SW 1271 (cell line): ENCODE results near the gene CAPN3.
"Not testable (repeated sequence)": the region's sequence is repeated elsewhere in the genome, so short reads cannot be mapped to it uniquely, and the experiment has no call there.

Experiments used
- DNase-seq, 2 experiments: peaks; one replicate each; lab custom pipeline; 2025; lab: John Stamatoyannopoulos, UW

CAPN3 gene

DNA sequence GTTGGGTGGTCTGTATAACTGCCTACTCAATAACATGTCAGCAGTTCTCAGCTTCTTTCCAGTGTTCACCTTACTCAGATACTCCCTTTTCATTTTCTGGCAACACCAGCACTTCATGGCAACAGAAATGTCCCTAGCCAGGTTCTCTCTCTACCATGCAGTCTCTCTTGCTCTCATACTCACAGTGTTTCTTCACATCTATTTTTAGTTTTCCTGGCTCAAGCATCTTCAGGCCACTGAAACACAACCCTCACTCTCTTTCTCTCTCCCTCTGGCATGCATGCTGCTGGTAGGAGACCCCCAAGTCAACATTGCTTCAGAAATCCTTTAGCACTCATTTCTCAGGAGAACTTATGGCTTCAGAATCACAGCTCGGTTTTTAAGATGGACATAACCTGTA, at the start of gene CAPN3:
Gene CAPN3, plus strand, starts transcription at position 253 of the 400 bp plus-strand sequence. CDS start 305 bp downstream, outside the sequence.
- no peak for DNase-seq

DNA sequence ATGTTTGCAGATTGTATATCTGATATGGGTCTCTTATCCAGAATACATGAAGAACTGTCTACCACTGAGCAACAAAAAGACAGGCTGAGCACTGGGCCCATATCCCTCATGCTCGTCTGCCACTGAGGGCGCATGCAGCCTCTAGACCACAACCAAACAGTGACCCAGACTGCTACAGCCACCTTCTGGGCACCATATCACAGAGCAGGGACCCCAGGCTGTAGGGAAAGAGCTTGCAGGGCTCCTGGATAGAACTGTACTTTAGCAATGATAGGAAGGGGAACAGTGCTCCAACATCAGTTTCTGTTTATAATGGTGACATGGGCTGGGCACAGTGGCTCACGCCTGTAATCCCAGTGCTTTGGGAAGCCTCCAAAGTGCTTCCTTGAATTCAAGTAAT, 45.8 kb upstream of the CAPN3 start:
- DNase-seq, result no peak

GRCh38 chr15:42314818-42315217, 44.5 kb upstream of the CAPN3 start:
- no peak for DNase-seq

DNA sequence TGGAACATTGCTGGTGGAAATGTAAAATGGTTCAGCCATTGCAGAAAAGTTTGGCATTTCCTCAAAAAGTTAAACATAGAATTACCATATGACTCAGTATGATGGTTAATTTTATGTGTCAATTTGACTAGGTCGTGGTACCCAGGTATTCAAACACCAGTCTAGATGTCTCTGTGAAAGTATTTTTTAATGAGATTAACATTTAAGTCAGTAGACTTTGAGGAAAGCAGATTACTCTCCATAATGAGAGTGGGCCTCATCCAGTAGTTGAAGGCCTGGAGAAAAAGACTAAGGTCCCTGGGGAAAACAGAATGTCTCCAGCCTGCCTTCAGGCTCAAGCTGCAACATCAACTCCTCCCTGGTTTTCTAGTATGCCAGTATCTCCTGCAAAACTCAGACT, 43.8 kb upstream of the CAPN3 start:
- DNase-seq, result no peak

DNA sequence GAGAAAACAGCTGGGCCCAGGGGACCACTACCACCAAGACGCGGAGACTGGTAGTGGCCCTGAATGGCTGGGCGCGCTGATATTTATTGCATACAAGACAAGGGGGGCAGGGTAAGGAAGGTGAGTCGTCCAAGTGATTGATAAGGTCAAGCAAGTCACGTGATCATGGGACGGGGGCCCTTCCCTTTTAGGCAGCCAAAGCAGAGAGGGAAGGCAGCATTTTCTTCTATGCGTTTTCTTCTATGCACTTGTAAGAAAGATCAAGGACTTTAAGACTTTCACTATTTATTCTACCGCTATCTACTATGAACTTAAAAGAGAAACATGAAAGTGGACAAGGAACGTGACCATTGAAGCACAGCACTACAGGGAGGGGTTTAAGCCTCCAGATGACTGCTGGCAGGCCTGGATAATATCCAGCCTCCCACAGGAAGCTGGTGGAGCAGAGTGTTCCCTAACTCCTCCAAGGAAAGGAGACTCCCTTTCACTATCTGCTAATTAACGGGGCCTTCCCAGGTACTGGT, 43.0 kb upstream of the CAPN3 start:
- DNase-seq, result not testable (repeated sequence)

- no peak for DNase-seq
These were observed 40.1 kb upstream of the CAPN3 start for GRCh38 chr15:42319206-42319605.

GRCh38 chr15:42324308-42324707, 35.0 kb upstream of the CAPN3 start:
- DNase-seq, result no peak

GRCh38 chr15:42329161-42329560, 30.1 kb upstream of the CAPN3 start:
- DNase-seq, result no peak

DNA sequence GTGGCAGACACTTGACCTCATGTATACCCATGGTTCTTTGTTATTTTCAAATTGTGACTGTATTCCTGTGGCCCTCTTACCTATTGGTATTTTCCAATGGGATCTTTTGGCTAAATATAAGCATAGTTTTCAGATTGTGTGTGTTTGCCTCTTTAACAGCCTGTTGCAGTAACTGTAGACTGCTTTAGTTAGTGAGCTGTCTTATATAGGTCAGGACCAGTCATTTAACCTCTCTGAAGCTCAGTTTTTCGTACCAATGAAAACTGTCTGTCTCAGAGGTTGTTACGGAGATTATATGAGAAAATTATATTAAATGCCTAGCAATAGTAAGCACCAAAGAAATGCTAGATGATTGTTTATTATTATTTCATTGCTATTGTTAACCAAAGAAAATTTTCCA, 29.3 kb upstream of the CAPN3 start:
- DNase-seq, result no peak

DNA sequence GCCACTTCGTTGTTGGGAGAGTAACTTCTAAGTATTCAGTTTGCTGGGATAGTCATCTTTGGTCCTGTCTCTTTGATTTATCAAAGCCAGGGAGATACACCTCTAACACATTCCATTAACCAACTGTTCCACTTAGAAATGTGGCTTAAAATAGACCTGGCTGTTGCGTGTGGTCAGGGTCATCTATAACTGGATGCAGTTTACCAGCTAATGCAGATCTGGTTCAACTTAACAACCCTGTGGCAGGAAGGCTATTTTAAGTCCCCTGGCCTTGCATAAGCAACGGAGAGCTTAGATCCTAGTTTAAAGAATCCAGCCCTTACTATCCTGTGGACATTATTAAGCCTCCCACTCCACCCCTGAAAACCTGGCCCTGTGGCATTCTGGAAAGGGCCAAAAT, 28.1 kb upstream of the CAPN3 start:
- no peak for DNase-seq

GRCh38 chr15:42332331-42332730, 27.0 kb upstream of the CAPN3 start:
- DNase-seq, result no peak

- no peak for DNase-seq
These were observed 24.2 kb upstream of the CAPN3 start for GRCh38 chr15:42335074-42335473.

DNA sequence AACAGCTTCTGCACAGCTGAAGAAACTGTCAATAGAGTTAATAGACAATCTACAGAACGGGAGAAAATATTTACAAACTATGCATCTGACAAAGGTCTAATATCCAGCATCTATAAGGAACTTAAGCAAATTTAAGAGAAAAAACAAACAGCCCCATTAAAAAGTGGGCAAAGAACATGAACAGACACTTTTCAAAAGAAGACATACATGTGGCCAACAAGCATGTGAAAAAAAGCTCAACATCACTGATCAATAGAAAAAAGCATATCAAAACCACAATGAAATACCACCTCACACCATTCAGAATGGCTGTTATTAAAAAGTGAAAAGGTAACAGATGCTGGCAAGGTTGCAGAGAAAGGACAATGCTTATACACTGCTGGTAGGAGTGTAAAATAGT, 22.7 kb upstream of the CAPN3 start:
- not testable (repeated sequence) for DNase-seq

GRCh38 chr15:42337104-42337503, 22.2 kb upstream of the CAPN3 start:
- not testable (repeated sequence) for DNase-seq

DNA sequence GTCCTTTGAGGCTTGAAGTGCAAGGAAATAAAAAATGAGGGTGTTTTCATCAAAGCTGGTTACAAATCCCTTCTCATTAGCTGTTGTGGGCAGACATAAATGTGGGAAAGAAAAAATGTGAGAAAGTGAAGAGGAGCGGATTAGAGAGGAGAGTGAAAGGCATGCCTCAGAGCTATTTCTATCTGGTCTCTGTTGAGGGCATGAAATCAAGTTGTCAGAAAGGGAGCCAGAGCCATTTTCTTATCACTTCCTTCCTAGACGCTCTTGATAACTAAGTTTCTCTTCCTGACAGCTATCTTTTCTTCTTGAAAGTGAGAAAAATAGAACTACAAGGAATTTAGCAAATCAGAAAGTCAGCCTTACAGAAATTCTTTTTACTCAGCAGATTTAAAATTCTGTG, 20.8 kb upstream of the CAPN3 start:
- DNase-seq, result no peak

- DNase-seq, result no peak
These were observed 15.6 kb upstream of the CAPN3 start for GRCh38 chr15:42343596-42344232.

- no peak for DNase-seq
These were observed 14.5 kb upstream of the CAPN3 start for GRCh38 chr15:42344763-42345162.

- DNase-seq, result no peak
These were observed 13.8 kb upstream of the CAPN3 start for GRCh38 chr15:42345504-42345903.

DNA sequence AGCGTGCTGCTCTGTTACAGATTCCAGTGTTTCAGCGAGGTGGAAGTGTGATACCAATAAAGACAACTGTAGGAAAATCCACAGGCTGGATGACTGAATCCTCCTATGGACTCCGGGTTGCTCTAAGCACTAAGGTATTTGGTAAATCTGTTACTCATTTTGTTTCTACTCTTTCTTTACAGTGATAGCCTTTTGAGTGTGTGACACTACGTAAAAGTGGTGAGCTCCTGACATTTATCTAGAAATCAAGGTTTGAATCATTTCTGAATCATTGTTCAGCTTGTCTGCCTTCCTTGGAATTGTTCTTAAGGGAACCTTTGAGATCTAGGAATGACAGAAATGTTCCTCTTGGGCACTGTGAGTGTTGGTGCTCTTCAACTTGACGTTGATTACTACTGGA, 11.2 kb upstream of the CAPN3 start:
- no peak for DNase-seq

GRCh38 chr15:42349186-42349585, 10.1 kb upstream of the CAPN3 start:
- no peak for DNase-seq

- DNase-seq, result no peak
These were observed 6.9 kb upstream of the CAPN3 start for GRCh38 chr15:42352401-42352800.

DNA sequence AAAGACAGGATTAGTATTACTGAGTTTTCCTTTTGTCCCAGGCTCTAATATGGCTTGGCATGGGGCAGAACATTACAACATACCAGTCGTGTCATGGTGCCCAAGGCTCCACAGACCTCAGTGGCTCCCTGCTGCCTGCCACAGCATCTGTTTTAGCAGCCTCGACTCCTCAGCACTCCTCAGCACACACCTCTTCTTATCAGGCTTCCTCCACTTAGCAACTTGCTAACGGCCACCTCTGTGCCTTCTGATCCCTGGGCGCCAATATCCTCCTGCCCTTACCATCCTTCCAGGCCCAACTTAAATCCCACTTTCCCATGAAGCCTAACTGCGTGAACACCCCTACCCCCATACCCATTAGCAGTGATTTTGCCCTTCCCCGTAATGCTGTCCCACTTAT, 6.2 kb upstream of the CAPN3 start:
- DNase-seq, result no peak

- DNase-seq, result no peak
These were observed 4.5 kb upstream of the CAPN3 start for GRCh38 chr15:42354824-42355223.

DNA sequence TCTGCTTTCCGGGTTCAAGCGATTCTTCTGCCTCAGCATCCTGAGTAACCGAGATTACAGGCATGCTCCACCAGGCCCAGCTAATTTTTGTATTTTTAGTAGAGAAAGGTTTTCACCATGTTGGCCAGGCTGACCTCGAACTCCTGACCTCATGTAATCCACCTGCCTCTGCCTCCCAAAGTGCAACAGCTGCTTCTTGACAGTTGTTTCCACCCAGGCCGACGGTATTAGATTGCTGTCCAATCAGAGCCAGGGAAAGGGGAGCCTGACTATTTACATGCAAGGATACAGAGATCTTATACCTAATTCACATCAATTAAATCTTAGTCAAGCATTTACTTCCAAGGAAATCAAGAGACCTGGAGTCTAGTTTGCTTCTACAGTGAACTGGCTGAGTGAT, 4.0 kb upstream of the CAPN3 start:
- no peak for DNase-seq
